ENCODE data around the gene RAB7A.

Gene RAB7A

DNA sequence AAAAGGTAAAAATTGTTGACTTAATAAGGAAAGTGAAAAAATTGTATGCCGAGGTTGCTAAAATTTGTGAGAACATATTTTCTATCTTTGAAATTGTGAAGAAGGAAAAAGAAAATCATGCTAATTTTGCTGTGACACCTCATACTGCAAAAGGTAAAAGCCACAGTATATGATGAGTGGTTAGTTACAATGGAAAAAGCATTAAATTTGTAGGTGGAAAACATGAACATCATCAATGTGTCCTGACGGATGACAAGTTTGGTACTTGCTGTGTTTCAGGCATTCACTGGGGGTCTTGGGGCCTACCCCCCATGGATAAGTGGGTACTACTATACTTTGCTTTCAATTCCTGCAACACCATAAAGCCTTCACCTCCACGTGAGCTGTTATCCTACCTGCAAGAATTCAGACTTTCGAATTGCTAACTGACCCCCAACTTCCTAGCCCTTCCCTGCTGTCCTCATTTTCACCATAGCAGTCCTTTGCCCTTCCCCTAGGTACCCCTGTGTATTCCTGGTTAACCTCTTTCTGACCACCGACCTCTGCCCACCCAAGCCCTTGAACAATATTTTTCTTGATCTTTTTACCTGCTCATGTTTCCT is 62.4 kb downstream of the RAB7A start:
- DNase-seq (ENCODE audit: low spot score), result no peak

- DNase-seq (ENCODE audit: low spot score), result peak; percentile 75
Observed at GRCh38 chr3:128794067-128794768, 68.2 kb downstream of the RAB7A start.

- DNase-seq (ENCODE audit: low spot score), result peak; percentile 58
Observed at GRCh38 chr3:128794770-128795649, 69.0 kb downstream of the RAB7A start.

- no peak for DNase-seq (ENCODE audit: low spot score)
Observed at GRCh38 chr3:128799653-128800052, 73.7 kb downstream of the RAB7A start.

- DNase-seq (ENCODE audit: low spot score), result peak; percentile 69
Observed at GRCh38 chr3:128800241-128801187, 74.5 kb downstream of the RAB7A start.

- DNase-seq (ENCODE audit: low spot score), result no peak
Observed at GRCh38 chr3:128801779-128802380, 75.9 kb downstream of the RAB7A start.

DNA sequence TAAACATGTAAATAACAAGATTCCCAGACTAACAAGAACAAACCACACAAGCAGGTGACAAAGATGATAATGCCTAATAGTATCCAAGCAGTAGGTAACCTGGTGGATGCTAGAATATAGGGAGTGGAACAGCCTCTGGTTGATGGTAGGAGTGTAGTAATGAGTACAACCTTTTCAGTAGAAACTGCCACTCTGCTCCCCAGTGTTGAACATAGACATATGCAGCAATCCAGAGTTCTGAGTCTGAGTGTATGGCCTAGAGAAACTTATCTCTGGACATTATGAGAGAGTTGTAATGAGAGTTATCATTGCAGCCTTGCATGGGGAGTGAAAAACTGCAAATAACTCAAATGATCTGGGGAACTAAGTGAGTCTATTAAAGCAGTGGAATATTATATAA is 77.3 kb downstream of the RAB7A start:
- no peak for DNase-seq (ENCODE audit: low spot score)

- DNase-seq (ENCODE audit: low spot score), result no peak
Observed at GRCh38 chr3:128804017-128804810, 78.2 kb downstream of the RAB7A start.

DNA sequence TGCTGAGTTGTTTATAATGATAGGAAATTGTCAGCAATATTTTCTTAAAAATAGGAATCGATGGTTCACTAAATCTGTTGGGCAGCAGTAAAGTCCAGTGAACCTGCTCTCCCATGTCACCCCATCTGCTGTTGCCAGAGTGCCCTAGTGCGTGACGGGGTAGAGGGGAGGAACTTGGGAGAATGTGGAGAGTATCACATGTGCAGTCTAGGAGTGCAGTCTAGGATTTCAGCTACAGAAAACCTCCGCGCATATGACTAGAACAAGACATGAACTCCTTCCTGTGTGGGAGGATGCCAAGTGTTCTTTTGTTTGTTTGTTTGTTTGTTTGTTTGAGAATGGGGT is 78.8 kb downstream of the RAB7A start:
- no peak for DNase-seq (ENCODE audit: low spot score)

DNA sequence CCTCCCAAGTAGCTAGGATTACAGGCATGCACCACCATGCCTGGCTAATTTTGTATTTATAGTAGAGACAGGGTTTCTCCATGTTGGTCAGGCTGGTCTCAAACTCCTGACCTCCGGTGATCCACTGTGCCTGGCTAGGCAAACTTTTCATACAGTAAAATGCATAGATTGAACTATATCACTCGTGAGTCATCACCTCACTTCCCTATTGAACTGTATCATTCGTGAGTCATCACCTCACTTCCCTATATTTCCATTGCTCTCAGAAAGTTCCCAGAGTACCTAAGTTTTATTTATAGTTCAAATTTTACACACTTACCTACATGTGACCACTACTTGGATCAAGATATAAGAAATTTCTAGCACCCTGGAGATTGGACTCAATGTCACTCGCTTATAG is 79.8 kb downstream of the RAB7A start:
- no peak for DNase-seq (ENCODE audit: low spot score)

GRCh38 chr3:128806588-128806987 is 80.6 kb downstream of the RAB7A start:
- DNase-seq (ENCODE audit: low spot score), result no peak

- DNase-seq (ENCODE audit: low spot score), result no peak
Observed at GRCh38 chr3:128807186-128807830, 81.3 kb downstream of the RAB7A start.

- DNase-seq (ENCODE audit: low spot score), result no peak
Observed at GRCh38 chr3:128808672-128809071, 82.7 kb downstream of the RAB7A start.

DNA sequence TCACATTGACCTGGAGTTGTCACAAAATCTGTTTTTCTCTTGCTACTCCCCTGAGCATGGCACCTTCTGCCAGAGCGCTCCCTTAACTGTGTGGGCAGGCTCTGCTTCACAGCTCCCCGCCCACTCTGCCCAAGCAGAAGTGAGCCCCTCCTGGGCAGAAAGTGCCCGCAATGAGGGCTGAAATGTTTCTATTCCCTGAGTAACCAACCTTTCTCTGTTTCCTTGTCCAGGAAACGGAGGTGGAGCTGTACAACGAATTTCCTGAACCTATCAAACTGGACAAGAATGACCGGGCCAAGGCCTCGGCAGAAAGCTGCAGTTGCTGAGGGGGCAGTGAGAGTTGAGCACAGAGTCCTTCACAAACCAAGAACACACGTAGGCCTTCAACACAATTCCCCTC is 87.1 kb downstream of the RAB7A start:
- DNase-seq (ENCODE audit: low spot score), result peak; percentile 51

GRCh38 chr3:128814060-128814459 is 88.1 kb downstream of the RAB7A start:
- DNase-seq (ENCODE audit: low spot score), result no peak

DNA sequence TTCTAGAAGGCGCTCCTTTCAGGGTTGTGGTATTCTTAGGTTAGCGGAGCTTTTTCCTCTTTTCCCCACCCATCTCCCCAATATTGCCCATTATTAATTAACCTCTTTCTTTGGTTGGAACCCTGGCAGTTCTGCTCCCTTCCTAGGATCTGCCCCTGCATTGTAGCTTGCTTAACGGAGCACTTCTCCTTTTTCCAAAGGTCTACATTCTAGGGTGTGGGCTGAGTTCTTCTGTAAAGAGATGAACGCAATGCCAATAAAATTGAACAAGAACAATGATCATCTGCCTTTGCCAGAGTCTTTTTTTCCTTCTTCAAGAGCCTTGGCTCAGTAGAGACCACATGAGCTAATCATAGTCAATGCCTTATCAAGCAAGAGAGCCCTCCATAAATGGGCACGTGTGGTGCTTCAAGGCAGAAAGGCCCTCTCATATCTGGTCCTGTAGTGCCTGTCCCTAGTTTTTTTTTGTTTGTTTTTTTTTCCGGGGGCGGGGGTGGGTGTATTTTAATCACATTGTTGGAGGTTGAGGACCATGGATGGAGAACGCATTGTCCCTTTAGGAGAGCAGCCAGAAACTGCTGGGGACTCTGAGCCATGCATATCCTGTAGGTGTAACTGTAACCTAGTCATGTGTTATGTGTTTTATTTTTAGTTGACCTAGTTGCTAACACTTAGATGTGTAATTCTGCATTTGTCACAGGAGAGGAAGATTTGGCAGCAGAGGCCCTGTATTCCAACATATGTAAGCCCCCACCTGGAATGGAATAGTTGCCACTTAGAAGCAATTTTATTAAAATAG is 88.7 kb downstream of the RAB7A start:
- peak; percentile 74 for DNase-seq (ENCODE audit: low spot score)

GRCh38 chr3:128815318-128816064 is 89.5 kb downstream of the RAB7A start:
- no peak for DNase-seq (ENCODE audit: low spot score)

- no peak for DNase-seq (ENCODE audit: low spot score)
Observed at GRCh38 chr3:128818186-128818787, 92.3 kb downstream of the RAB7A start.

Data from putamen (tissue), 1 donor.